Measurements from ENCODE around the gene RAP1GAP2. TPM values are rescaled to one million over a fixed set of nuclear protein-coding genes. Genes with fewer than 3 reads are reported as not detected.
"Not testable (repeated sequence)": the region's sequence is repeated elsewhere in the genome, so short reads cannot be mapped to it uniquely, and the experiment has no call there.

RAP1GAP2 gene
- total RNA-seq, 4 donors from 2014 or later = 7.4 to 13.1 (median 10.7) TPM

DNA sequence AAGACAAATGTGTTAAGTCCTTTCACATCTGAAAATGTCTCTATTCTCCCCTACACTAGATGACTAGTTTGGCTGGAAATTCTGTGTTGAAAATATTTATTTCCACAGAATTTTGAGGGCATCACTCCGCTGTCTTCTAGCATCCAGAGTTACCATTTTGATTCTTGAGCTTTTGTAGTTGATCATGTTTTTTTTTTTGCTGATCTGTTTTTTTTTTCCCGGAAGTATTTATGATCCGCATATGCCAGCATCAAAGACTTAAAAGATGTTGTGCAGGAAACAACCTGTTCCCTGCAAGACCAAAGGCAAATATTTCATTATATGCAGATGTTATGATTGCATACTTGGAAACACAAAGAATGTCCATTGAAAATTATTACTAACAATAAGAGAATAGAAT is 250.5 kb downstream of the RAP1GAP2 start:
- intact Hi-C loops (cut with DNase I) = no loop called here
- Histone ChIP-seq H3K27ac (replicated peaks in 1 of 4) (no peak overlapping the region), H3K36me3 (no peaks in the 10 kb centered on the region), H3K4me3 (no peak overlapping the region), H3K27me3 (peaks cover 0 to 18% (median 0%) of the 10 kb centered on the region in 4 donors), H3K9me3 (peaks cover 0 to 17% (median 13%) of the 10 kb centered on the region in 4 donors), H3K4me1 (peaks cover 5 to 13% (median 11%) of the 10 kb centered on the region in 4 donors)
- DNase-seq (ENCODE audit: extremely low spot score) = no peak
- no peak for TF ChIP-seq POLR2A (IDR thresholded peaks at IDR 0.05; ENCODE audit: low read depth)
- TF ChIP-seq EP300 (IDR thresholded peaks at IDR 0.05) = no peak
- TF ChIP-seq, protein P1, sequence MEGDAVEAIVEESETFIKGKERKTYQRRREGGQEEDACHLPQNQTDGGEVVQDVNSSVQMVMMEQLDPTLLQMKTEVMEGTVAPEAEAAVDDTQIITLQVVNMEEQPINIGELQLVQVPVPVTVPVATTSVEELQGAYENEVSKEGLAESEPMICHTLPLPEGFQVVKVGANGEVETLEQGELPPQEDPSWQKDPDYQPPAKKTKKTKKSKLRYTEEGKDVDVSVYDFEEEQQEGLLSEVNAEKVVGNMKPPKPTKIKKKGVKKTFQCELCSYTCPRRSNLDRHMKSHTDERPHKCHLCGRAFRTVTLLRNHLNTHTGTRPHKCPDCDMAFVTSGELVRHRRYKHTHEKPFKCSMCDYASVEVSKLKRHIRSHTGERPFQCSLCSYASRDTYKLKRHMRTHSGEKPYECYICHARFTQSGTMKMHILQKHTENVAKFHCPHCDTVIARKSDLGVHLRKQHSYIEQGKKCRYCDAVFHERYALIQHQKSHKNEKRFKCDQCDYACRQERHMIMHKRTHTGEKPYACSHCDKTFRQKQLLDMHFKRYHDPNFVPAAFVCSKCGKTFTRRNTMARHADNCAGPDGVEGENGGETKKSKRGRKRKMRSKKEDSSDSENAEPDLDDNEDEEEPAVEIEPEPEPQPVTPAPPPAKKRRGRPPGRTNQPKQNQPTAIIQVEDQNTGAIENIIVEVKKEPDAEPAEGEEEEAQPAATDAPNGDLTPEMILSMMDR (IDR thresholded peaks at IDR 0.05) = no peak
- no peak for TF ChIP-seq POLR2AphosphoS5 (IDR thresholded peaks at IDR 0.05)
- WGBS = 79% methylated on average over 3 of the region's 3 CpGs

DNA sequence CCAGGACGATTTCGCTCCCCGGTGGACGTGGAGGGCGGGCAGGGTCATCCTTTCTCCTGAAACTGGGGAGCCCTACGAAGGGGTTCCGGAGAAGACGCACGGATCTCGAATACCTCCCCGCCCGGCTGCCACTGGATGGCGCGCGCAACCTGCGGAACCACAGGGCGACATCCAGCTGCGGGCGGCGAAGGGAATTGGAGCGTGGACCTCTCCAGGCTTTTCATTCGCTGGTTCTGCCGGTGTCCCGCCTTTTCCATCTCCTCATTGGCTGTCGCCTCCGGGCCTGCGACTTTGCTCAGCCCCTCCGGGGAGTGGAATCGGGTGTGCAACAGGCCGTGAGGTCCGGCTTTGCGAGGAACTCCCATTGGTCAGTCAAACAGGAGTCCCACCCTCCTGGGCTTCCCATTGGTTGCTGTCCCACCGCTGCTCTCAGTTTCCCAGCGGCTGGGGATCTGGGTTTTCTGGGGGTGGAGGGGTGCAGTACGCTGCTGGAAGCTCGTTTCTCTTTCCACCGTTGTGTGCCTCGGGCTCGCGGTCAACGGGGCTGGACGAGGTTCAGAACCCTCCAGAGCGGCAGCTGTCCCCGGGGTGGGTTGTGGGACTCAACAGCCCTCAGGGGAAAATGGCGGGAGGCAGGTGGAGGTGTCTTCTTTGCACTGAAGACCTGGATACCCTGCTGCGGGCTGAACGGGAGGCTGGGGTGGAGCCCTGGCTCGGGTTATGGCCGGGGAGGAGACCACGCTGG is 252.7 kb downstream of the RAP1GAP2 start:
- TF ChIP-seq EP300 (IDR thresholded peaks at IDR 0.05) (no peak), POLR2AphosphoS5 (IDR thresholded peaks at IDR 0.05) (peak; percentile 67 to 75), POLR2A (IDR thresholded peaks at IDR 0.05; ENCODE audit: low read depth) (no peak)
- TF ChIP-seq, protein P1 (IDR thresholded peaks at IDR 0.05) = peak; percentile 64 to 82 (median 74)
- H3K4me1 ChIP-seq = peaks cover 5 to 13% (median 11%) of the 10 kb centered on the region in 4 donors
- peak; percentile 98 for DNase-seq (ENCODE audit: extremely low spot score)
- peak overlapping the region; percentile 61 to 71 (median 62) for H3K4me3 ChIP-seq
- intact Hi-C loops (cut with DNase I) = no loop called here
- H3K9me3 ChIP-seq = peaks cover 0 to 11% (median 6%) of the 10 kb centered on the region in 4 donors
- under 1% methylated on average over 41 of the region's 50 CpGs for WGBS
- peak overlapping the region; percentile 59 to 70 (median 66) for H3K27ac ChIP-seq (replicated peaks in 1 of 4)
- H3K36me3 ChIP-seq = no peaks in the 10 kb centered on the region
- peaks cover 0 to 7% (median 0%) of the 10 kb centered on the region in 4 donors for H3K27me3 ChIP-seq

DNA sequence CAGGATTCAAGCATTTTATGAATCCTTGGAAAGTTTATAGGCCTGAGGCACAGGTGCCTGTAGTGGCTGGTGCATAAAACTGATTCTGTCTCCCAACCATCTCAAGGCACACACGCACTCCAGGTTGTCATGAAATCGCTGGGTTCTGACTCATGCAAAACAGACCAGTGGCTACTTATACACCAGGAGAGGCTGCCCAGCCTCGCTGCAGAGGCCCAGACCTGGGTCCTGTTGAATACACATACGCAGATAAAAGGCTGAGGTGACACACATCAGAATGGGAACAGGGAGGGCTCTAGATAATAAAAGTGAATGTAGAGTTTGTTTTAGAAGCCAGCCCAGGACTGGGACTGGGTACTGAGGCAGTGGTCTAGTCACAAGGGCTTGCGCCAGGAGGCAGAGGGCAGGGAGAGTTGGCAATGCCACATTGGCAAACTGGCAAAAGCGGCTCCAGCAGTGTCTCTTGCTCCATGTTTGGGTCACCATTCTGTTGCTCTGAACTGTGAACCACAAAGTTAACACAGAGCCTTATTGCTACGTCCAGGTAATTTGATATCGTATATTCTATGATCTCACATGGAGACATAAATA is 253.6 kb downstream of the RAP1GAP2 start:
- Histone ChIP-seq H3K36me3 (no peaks in the 10 kb centered on the region), H3K27ac (replicated peaks in 1 of 4) (no peak overlapping the region), H3K4me1 (peaks cover 5 to 13% (median 11%) of the 10 kb centered on the region in 4 donors), H3K9me3 (peaks cover 0 to 2% (median 0%) of the 10 kb centered on the region in 4 donors), H3K4me3 (peak overlapping the region; percentile 61 to 71 (median 62)), H3K27me3 (peaks cover 0 to 3% (median 0%) of the 10 kb centered on the region in 4 donors)
- intact Hi-C loops (cut with DNase I) = no loop called here
- no peak for DNase-seq (ENCODE audit: extremely low spot score)
- WGBS = 85% methylated on average over 8 of the region's 8 CpGs
- TF ChIP-seq POLR2A (IDR thresholded peaks at IDR 0.05; ENCODE audit: low read depth) (no peak), POLR2AphosphoS5 (IDR thresholded peaks at IDR 0.05) (no peak), EP300 (IDR thresholded peaks at IDR 0.05) (no peak)
- TF ChIP-seq, protein P1 (IDR thresholded peaks at IDR 0.05) = no peak

DNA sequence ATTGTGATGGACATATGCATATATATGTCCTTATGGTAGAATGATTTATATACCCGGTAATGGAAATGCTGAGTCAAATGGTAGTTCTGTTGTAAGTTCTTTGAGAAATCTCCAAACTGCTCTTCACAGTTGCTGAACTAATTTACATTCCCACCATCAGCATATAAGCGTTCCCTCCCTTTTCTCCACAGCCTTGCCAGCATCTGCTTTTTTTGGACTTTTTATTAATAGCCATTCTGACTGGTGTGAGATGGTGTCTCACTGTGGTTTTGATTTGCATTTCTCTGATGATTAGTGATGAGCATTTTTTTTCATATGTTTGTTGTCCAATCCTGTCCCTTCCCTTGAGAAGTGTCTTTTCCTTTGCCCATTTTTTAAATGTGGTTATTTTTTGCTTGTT is 258.6 kb downstream of the RAP1GAP2 start:
- H3K36me3 ChIP-seq; H3K27me3 ChIP-seq; DNase-seq (ENCODE audit: extremely low spot score); intact Hi-C loops (cut with DNase I); H3K9me3 ChIP-seq; H3K4me3 ChIP-seq; H3K27ac ChIP-seq (replicated peaks in 1 of 4); H3K4me1 ChIP-seq: not testable (repeated sequence)
- WGBS = 90% methylated on average over 1 of the region's 2 CpGs

DNA sequence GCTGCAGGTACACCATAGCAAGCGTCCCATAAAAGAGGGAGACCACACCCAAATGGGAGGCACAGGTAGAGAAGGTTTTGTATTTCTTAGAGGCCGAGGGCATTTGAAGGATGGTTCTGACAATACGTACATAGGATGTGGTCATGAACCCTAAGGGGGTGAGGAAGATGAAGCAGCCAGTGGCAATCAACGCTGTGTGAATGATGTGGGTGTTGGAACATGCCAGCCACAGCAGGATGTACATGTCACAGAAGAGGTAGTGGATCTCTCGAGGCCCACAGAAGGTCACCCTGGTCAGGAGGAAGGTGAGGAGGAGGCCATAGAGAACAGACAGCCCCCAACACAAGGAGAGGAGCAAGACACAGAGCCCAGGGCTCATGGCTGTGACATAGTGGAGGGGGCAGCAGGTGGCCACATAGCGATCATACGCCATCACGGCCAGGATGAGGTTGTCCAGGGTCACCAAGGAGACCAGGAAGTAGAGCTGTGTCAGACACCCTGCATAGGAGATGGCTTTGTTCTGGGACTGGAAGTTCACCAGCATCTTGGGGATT is 266.7 kb downstream of the RAP1GAP2 start:
- H3K36me3 ChIP-seq; H3K4me1 ChIP-seq; H3K27me3 ChIP-seq; DNase-seq (ENCODE audit: extremely low spot score); H3K27ac ChIP-seq (replicated peaks in 1 of 4); H3K9me3 ChIP-seq; intact Hi-C loops (cut with DNase I); H3K4me3 ChIP-seq: not testable (repeated sequence)
- WGBS = 86% methylated on average over 7 of the region's 8 CpGs

DNA sequence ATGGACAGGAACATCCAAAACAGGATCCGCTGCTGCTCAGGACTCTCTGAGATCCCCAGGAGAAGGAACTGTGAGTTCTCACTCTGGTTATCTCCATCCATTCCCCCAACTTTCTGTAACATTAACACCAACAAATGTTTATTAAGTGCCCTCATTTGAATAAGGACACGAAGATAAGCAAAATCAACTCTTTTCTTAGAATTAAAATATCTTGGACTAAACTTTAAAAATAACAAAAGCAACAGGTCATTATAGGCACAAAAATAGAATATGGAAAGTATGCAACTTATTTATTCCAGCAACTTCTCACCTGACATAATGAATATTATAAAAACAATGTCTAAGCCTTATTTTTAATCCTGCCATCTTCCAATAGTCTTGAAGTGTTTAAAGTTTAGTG is 267.3 kb downstream of the RAP1GAP2 start, which contains the start of gene OR1D5:
Gene OR1D5 (minus strand): TSS at position 101 of the 400 bp plus-strand sequence. CDS start 0 bp downstream, at position 101.
- H3K27me3 ChIP-seq; H3K36me3 ChIP-seq; DNase-seq (ENCODE audit: extremely low spot score); H3K4me1 ChIP-seq; H3K27ac ChIP-seq (replicated peaks in 1 of 4); intact Hi-C loops (cut with DNase I); H3K4me3 ChIP-seq; H3K9me3 ChIP-seq: not testable (repeated sequence)
- WGBS = 40% methylated on average over 1 of the region's 2 CpGs

DNA sequence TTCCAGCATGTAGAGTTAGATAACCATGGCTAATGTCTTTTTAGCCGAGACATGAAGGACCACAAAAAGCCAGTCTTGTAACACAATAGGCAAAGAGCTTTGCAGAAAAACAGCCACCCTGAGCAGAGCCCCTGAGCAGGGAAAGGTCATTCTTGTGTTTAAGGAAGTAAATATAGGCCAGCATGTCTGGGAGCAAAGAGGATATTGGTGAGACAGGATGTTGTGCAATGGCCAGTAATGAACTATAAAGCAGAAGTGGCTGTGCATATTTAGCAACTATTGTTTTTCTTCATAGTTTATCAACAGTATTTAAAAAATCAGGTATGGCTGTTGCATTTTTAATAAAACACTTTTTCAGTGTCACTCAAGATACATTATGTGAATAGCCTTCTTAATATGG is 269.0 kb downstream of the RAP1GAP2 start:
- DNase-seq (ENCODE audit: extremely low spot score); H3K4me3 ChIP-seq; H3K4me1 ChIP-seq; intact Hi-C loops (cut with DNase I); H3K36me3 ChIP-seq; H3K27ac ChIP-seq (replicated peaks in 1 of 4); H3K9me3 ChIP-seq; H3K27me3 ChIP-seq: not testable (repeated sequence)
- WGBS = no CpG with 5 or more reads among the region's 1 CpG

DNA sequence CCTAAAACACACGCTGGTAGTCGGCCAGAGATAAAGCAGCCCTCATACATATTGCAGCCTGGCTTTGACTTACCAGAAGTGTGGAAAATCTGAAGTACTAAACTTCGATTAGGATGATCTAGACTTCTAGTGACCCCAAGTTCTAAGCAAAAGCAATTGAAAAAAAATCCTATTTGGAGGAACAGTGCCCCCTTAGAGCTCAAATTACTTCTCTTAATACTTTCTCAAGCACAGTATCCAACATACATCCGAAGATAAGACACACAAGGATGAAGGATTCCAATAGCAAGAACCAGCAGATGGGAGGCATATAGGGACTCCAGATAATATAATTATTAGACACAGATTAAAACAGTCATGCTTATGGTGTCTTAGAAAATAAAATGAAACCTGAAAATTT is 277.6 kb downstream of the RAP1GAP2 start:
- H3K9me3 ChIP-seq; H3K27ac ChIP-seq (replicated peaks in 1 of 4); DNase-seq (ENCODE audit: extremely low spot score); H3K4me3 ChIP-seq; H3K36me3 ChIP-seq; H3K27me3 ChIP-seq; intact Hi-C loops (cut with DNase I); H3K4me1 ChIP-seq: not testable (repeated sequence)
- 87% methylated on average over 4 of the region's 4 CpGs for WGBS

Measured in esophagus muscularis mucosa (tissue), 4 donors.